ENCODE measurements around the gene OPTN.

GRCh38 chr10:13180788-13181187 is 80.8 kb downstream of the OPTN start:
- no peak for TF ChIP-seq POLR2A (IDR thresholded peaks at IDR 0.05)
- TF ChIP-seq EP300 (IDR thresholded peaks at IDR 0.05) = no peak
